GM12874 (cell line): Measurements from ENCODE around the gene EFHC2.

Experiments used
- CTCF ChIP-seq: IDR thresholded peaks from 2 replicates; pipeline ENCODE4 v1.5.1; 2011; ENCODE audit warnings: low read depth, mild to moderate bottlenecking, control low read depth, low read length, moderate library complexity; ENCODE audit not compliant: insufficient read depth

Gene EFHC2

GRCh38 chrX:44104699-44105098 is 238.8 kb downstream of the EFHC2 start:
- TF ChIP-seq CTCF: no peak

- TF ChIP-seq CTCF: no peak
Observed at GRCh38 chrX:44101281-44101680, 242.2 kb downstream of the EFHC2 start.

GRCh38 chrX:44099366-44099765 is 244.1 kb downstream of the EFHC2 start:
- no peak for TF ChIP-seq CTCF
